Measurements from ENCODE around the gene STX3.
"Not testable (repeated sequence)": the region's sequence is repeated elsewhere in the genome, so short reads cannot be mapped to it uniquely, and the experiment has no call there.

STX3 gene

DNA sequence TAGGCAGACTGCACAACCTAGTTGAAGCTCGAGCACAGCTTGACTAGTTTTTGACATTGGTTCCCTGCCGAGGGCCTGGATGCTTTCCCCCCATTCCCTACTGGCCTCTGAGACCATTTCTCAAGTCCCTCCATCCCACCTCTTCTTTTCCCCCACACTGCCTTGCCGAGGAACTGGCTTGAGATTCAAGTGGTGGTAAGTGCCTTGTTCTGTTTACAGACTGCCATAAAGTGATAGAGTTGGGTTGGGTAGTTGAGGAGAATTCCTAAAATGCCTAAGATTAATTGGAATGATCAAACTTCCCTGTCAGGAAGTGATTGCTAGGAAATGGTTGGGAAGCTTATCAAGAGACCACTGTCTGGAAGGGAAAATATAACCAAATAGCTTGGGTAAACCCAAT lies 39.2 kb downstream of the STX3 start:
- no peak for DNase-seq

DNA sequence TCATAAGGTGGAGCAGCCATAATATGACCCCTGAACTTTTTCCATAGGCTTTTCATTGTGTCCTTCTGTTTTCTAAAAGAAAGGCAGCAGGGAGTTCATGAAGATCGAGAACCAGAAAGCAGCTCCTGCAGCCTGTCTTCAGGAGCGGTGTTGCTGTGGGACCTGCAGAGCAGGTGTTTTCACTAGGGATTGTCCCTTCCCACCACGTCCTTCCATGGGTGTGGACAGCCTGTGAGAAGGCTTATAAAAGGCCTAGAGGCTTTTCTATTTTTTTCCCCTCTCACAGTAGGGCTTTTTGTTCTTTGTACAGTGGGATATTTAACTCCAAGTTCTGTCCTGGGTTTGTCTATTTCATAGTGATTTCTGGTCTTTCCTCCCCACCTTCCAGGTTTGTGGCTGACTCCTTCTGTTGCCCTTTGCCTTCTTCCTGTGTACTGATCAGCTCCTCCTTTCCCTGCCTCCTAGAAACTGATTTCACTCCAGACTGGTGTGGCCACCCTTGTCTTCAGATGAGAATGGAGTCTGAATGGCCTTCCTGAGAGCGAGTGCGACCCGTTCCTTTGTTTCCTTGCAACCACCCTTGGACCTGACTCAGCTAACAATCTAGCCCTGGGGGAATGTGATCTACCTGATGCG lies 45.3 kb downstream of the STX3 start:
- no peak for DNase-seq

DNA sequence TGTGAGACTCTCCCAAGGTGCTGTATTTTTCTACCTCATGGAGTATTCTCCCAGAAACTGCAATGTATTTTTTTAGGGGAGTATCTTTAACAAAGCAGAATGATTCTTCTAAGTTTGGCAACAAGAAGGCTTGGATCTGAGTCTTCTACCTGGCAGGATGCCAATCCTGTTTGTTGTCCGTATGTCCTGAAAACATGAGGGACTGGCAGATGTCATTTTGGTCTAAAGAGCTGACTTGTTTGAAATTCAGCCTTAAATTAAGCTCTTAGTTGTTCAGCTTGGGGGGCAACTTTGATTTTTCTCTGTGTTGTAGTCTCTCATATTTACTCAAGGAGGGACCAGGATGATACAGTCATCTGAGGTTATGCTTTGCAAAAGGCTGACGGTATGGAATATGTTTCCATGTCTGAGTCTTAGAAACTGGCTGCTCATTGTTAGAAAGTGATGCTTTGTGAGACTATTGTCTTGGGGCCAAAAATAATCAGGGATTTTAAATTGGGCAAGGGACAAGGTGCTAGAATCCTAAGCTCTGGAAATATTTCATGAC lies 46.1 kb downstream of the STX3 start:
- DNase-seq = no peak

DNA sequence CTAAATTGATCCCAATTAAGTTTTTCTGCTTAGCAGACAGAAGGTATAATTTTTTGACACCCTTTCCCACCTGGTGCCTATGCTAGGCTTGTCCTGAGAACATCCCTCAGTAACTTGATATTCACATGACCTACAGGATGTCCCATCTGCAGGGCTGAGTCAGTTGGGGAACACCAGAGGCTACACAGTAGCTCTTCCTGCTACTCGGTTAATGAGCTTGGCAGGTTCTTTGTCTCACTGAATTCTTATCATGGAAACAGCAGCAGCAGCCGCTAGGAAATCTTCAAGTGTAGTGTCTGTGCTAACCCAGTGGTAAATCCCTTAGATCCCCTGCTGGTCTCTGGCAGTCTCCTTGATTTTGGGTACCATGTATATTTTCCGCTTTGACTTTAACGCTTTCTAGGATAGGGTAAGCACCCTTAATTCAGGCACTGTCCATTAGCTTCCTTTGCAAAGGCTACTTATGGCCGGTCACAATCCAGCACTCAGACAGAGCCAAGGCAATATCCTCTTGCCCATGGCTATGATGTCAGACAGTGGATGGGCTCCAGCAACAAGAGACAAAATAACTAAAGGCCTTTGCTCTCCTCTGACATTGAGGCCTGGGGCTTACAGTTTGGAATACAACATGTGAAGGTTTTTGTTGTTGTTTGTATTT lies 46.9 kb downstream of the STX3 start:
- DNase-seq = no peak

DNA sequence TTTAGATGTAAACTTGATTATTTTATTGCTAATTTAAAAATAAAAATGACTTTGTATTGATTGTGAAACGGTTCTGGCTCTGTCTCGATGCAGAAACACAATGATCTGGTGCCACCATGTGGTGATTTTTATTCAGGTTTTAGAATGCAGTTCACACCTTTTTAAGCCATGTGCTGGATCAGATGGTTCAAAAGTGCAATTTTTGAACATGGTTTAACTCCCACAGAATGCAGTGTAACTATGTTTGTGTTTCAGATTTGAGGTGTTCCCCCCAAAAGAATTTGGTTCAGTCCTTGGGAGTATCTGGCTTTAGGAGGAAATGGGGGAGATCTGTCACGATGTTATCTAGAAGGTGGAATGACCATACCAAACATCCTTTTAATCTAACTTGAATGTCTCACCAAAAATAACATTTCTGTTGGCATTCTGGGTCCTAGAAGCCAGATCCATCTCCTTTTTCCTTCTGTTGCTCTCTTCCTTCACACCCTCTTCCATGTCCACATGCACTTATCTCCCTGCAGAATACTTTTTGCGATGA lies 47.5 kb downstream of the STX3 start:
- DNase-seq = peak; percentile 65

DNA sequence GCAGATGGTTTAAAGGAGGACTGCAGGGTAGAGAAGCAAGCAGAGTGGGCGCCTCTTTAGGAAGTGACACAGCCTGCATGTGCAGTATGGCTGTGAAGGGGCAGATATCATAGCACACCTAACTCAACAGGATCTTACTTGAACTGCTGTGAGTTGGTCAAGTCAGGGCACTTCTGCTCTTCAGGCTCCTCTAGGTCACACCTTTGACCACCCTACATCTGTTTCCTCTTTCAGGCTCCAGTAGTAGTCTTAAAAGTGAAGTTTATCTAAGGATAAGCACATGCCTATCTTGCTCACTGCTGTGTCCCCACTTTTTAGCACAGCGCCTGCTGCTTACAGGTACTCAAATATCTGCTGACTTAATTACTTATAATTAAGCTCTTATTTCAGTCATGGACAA lies 48.9 kb downstream of the STX3 start:
- no peak for DNase-seq

DNA sequence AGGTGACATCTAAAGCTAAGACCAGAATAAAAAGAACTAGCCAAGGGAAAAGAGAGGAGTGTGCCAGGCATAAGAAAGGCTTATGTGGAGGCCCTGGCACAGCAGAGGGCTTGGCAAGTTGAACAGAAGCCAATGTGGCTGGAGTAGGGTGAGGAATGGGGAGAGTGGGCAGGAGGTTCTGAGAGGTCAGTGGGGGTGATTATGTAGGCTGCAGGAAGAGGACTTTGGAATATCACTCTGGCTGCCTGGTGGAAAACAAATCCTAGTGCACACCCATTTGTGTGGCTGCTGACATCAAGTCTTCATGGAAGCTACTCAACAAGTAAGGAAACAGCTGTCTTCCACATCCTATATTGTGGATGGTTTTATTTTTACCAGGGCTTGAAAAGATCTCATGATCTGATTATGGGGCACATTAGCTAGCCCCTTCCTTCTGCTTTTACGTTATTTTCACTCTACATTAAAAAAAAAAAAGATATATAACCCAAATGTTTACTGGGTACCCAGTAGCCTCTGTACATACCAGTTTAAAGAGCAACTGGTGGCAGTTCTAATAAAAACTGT lies 52.0 kb downstream of the STX3 start:
- DNase-seq = no peak

DNA sequence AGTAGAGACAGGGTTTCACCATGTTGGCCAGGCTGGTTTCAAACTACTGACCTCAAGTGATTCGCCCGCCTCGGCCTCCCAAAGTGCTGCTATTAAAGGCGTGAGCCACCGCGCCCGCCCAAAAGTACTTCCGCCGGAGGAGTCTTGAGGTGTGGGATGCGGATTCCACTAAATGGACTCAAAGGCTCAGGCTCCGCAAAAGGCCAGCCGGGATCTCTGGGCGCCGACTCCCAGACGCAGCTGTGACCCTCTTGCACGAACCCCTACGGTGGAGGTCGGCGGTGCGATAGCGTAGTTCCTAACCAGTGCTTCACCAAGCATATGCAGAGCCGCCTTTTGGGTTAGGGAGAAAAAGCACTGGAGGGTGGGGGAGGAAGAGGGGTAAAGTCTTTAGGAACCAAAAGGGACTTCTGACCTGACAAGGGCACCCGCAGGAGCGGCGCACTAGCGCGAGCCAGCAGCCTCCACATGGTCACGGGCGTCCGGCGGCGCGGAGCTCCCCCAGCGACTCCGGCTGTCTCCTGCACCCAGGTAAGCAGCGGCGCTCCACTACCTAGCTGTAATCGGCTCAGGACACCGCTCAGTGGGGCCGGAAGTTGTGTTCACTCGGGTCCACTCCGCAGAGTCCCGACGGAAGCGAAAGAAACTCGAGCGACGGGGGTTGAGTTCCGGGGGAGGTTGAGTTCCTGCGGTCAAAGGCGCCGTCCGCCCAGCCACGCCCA lies 55.2 kb downstream of the STX3 start, which contains the start of gene MRPL16:
Gene MRPL16 (minus strand): TSS at position 590 of the 722 bp plus-strand sequence. CDS start 120 bp downstream, at position 470.
- DNase-seq = peak; percentile 96

DNA sequence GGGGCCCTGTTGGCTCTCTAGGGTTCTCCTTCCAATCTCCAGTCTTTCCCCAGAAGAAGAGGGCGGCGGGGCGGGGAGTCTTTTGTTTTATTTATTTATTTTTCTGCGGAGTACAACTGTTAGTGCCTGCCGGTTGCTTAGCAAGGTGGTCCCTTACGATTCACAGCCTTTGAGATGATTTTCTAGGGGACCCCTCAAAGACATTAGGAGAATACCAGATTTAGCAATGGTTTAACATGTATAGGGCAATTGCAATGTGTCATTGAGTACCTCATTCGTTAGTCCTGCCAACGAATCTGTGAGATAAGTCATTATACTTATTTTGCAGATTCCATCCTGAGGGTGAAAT lies 55.7 kb downstream of the STX3 start:
- no peak for DNase-seq

DNA sequence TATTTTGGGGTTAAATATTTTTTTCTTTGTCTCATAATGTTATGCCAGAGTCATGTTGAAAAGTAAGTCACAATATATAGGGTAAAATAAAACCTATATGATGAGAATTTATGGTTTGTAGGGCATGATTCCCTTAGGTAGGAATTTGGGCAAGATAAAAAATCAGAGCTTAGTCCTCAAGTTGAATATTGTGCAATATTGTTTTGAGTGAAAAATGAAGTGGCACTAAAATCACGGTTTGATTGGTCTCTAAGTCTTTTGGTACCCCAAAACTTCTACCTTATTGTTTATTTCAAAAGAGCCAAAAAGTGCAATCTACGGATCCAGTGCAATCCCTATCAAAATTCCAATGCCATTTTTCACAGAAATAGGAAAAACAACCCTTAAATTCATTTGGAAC lies 57.0 kb downstream of the STX3 start:
- no peak for DNase-seq

DNA sequence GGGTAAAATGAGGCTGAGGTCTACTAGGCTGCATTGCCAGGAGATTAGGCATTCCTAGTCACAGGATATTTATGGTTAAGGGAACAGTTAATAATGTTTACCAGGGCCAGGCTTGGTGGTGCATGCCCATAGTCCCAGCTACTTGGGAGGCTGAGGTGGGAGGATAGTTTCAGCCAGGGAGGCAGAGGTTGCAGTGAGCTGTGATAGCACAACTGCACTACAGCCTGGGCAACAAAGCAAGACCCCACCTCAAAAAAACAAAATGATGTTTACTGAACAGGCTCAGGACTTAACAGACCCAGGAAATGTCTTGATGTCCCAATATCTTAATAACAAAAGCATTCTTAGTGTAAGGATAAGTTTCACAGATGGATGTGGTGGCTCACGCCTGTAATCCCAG lies 58.2 kb downstream of the STX3 start:
- no peak for DNase-seq

DNA sequence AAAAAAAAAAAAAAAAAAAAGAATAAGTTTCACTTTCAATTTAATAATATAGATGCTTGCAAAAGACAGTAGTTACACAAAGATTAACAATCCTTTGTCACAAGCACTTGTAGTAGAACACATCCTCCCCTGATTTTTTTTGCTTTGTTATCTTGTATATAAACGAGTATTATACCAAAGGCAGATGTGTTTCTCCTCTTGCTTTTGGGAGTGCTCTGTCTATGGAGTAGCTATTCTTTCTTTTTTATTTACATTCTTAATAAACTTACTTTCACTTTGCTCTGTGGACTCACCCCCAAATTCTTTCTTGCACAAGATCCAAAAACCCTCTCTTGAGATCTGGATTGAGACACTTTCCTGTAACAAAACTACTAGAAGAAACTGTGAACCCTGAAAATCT lies 58.8 kb downstream of the STX3 start:
- no peak for DNase-seq

DNA sequence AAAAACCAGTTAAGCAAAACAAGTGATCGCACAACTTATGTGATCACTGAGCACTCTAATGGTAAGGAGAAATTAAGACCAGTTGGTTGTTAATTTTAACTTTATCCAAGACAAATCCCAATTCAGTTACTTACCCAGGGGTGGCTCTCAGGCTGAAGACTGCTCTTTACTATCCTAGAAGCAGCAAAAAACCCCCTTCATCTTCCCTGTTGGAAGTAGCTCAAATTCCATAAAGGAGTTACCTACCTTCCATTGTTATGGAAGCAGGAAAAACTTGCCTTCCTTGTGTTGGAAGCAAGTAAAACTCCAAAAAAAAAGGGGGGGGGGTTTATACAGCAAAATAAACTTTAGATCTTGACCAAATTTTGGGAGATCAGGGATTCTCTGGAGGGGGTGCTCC lies 60.6 kb downstream of the STX3 start:
- no peak for DNase-seq

DNA sequence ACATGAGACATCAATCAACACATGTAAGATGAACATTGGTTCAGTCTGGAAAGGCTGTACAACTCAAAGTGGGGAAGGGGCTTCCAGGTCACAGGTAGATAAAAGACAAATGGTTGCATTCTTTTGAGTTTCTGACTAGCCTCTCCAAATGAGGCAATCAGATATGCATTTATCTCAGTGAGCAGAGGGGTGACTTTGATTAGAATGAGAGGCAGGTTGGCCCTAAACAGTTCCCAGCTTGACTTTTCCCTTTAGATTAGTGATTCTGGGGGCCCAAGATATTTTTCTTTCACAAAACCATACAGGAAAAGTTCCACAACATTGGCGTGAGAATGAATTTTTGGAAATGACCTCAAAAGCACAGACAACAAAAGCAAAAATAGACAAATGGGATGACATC lies 61.3 kb downstream of the STX3 start:
- not testable (repeated sequence) for DNase-seq

DNA sequence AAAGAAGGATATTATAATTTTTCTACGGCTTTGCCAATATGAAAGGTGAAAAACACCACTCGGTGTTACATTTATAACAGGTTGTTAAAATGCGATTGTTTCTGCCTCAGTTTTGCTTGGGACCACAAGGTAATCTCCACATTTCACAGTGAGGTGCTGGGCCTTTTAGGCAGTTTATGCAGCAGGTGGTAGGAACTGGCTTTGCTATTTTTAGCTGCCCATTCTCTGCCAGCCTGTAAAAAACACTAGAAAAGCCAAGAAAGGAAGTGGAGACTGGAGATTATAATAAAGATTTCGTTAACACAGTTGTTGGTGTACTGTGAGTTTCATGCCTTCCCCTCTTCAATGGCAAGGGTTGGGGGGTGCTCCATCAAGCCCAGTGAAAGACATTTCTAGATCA lies 63.4 kb downstream of the STX3 start:
- no peak for DNase-seq

DNA sequence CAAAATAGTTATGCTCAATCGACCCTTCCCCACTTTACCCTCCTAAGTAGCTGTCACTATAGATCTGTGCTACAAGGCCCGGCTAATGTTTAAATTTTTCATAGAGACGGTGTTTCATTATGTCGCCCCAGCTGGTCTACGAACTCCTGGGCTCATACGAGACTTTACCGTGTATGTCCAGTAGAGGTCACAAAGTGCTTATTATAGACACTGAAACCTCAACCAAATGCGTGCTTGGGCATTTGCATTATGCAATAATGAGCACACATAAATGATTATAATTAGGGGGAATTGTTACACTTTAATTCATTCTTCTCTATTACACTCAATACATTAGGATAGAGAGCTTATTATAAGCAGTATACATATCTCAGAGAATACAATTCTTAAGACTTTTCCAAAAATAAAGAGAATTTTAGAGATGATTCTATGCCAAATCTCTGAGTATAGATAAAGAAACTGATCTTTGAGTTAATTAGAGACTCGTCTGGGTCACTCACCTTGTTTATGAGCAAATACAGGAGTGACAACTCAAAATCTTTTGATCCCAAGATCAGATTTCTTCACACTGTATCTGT lies 67.9 kb downstream of the STX3 start:
- no peak for DNase-seq

DNA sequence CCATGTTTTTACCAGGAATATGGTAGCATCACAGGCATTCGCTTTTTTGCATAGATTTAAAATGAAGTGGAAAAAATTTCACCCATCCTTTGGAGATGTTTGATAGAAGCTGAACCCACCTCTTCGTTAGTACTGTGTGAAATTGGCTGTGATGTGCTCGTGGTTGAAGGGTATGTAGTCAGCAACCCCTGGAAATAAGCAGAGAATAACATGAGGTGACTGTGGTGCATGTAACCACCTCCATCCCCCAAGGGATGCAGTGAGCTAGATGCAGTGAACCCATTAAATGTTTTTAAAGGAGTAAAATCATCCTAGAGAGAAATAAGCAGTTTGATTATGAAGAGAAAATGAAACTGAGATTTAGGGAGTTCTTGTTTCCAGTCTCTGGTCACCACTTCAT lies 74.2 kb downstream of the STX3 start:
- DNase-seq = no peak

DNA sequence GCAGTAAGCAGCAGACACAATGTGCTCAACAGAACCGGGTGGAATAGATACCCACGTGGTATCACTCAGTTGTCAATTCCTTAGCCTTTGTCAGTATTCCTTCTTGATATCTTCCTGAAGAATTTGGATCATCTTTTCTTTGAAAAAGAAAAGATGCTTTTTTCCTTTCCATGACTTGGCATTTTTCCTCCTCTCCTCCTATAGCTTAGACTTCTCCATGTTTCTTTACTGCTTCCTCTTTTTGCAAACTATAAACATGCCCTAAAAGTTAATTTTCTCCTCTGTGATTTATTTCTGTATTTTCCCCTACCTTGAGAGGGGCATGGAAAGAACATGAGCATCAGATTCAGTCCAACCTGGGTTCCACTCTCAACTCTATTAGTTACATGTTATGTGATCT lies 78.4 kb downstream of the STX3 start:
- DNase-seq = no peak

DNA sequence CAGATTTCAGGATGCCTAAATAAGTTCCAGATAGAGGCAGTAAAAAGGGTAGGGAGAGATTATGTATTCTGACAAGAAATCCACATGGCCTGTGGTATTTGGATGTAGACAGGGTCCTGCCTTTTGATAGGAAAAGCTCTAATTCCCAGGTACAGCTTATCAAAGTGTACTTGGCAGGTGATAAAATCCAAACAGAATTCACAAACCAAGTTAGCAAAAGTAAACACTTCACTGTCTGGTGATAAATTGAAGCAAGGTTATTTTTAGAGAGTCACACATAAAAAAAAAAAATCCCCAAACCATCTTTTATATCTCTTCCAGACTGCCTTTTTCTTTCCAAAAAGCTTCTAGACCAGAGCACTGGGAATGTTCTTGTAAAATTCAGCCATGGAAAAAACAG lies 84.4 kb downstream of the STX3 start:
- DNase-seq = no peak

DNA sequence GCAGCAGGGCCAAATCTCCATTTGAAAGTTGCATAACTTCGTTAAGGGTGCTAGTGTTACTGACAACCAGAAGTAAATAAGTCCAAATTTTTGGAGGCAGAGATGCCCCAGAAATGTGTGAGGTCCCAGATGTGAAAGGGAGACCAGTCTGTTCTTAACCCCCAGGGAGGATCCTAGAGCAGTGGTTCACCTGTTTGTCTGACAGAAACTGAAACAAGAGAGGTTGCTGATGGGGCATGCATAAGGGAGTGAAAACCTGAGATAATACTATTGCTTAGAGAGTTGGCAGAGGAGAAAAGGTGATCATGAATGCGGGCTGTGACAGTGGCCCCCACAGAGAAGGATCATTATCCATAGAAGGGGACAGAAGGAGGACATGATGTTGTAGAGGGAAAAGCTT lies 86.3 kb downstream of the STX3 start:
- DNase-seq = no peak

DNA sequence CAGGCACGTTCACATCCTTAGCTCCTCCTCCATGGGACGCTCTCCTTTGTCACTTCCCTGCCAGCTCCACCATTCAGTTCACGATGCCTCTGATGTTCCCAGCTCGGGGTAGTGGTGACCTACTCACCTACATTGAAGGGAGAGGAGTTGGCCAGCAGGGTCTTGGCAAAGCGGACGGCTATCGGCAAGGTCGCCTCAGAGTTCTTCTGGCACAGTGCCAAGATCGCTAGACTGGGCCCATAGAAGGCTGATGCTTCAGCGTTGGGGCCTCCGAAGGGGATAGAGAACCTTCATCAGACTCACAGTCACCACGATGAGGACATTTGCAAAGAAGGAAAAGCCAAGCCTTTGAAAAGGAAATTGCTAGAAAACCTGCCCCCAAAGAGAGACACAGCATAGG lies 87.1 kb downstream of the STX3 start:
- no peak for DNase-seq

DNA sequence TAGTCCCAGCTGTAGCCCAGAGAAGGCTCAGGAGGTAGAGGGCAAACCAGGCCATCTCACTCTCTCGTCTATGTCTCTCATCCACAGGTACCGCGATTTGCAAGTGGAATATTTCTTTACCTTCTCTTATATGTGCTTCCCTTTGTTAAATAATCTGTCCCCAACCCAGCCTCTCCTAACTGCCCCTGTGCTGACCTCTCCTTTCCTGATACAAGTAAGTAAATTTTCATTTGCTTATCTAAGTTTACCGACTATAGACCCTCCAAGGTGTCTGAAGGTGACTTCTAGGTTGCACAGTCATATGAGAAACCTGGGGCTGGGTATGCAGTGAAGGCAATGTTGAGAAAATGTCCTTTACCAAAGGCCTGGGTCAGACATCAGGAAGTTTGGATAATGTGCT lies 90.2 kb downstream of the STX3 start, which contains the start of gene CBLIF:
Gene CBLIF (minus strand): TSS at position 101 of the 400 bp plus-strand sequence. CDS start 46 bp downstream, at position 55.
- no peak for DNase-seq

DNA sequence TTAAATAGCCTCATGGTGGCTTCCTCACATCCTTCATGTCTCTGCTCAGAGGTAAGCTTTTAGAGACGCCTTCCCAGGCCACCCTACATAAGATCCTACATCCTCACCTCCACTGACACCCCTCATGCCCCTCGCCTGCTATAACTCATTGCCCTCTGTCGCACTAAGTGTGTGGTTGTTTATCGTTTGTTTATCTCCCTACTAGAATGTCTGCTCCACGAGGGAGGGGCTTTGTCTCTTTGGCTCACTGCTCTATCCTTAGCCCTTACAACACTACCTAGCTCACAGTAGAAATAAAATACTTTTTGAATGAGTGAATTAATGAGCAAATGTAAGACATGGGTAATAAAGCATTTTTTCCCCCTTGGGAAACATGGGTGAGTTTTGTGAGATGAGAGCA lies 91.4 kb downstream of the STX3 start:
- no peak for DNase-seq

Measured in activated effector memory CD4-positive, alpha-beta T cell treated with anti-CD3 and anti-CD28 coated beads, Interleukin-2, amount 50 U/mL, for 16 hours (primary cell).